HEK293T (cell line): ENCODE measurements around the gene ALKAL2.

ENCODE experiments used
- CTCF ChIA-PET: fragments of 350-600 bp; formaldehyde crosslinking; extraction: SDS; loops from one replicate; lab custom pipeline; 2021; ENCODE audit warnings: antibody characterized with exemption, inconsistent platforms; lab: Yijun Ruan, JAX
- POLR2A ChIA-PET: fragments of 350-600 bp; formaldehyde crosslinking; extraction: SDS; loops from one replicate; lab custom pipeline; 2020; ENCODE audit warnings: antibody characterized with exemption, inconsistent platforms; lab: Yijun Ruan, JAX
- DNase-seq: peaks from one replicate; pipeline ENCODE4 v3.0.0; 2012; ENCODE audit warnings: mixed read lengths; ENCODE audit errors: extremely low spot score
- ARNT ChIP-seq: fragments of 450-650 bp; IDR thresholded peaks from 2 replicates; pipeline ENCODE4 v1.6.1; 2017; ENCODE audit warnings: mild to moderate bottlenecking
- BHLHE40 ChIP-seq: fragments of 450-650 bp; IDR thresholded peaks from 2 replicates; pipeline ENCODE4 v1.6.1; 2016; ENCODE audit warnings: mild to moderate bottlenecking, moderate library complexity, borderline replicate concordance
- CTBP1 ChIP-seq: fragments of 450-650 bp; IDR thresholded peaks from 2 replicates; pipeline ENCODE4 v1.6.1; 2016; ENCODE audit warnings: borderline replicate concordance
- ELF4 ChIP-seq: fragments of 450-650 bp; IDR thresholded peaks from 2 replicates; pipeline ENCODE4 v1.6.1; 2017; ENCODE audit warnings: antibody characterized with exemption
- FOXA1 ChIP-seq: fragments of 450-650 bp; IDR thresholded peaks from 2 replicates; pipeline ENCODE4 v1.6.1; 2016; ENCODE audit warnings: mild to moderate bottlenecking
- FOXK2 ChIP-seq: fragments of 450-650 bp; IDR thresholded peaks from 2 replicates; pipeline ENCODE4 v1.6.1; 2016; ENCODE audit warnings: mild to moderate bottlenecking
- FOXM1 ChIP-seq: fragments of 450-650 bp; IDR thresholded peaks from 2 replicates; pipeline ENCODE4 v1.6.1; 2017; ENCODE audit warnings: mild to moderate bottlenecking, borderline replicate concordance
- HDGF ChIP-seq: fragments of 450-650 bp; IDR thresholded peaks from 2 replicates; pipeline ENCODE4 v1.6.1; 2017; ENCODE audit warnings: antibody characterized with exemption, borderline replicate concordance
- L3MBTL2 ChIP-seq: fragments of 450-650 bp; conservative IDR thresholded peaks from 2 replicates; pipeline ENCODE4 v1.6.1; 2016; ENCODE audit warnings: mild to moderate bottlenecking
- LEF1 ChIP-seq: fragments of 450-650 bp; IDR thresholded peaks from 2 replicates; pipeline ENCODE4 v1.6.1; 2017; ENCODE audit warnings: mild to moderate bottlenecking, borderline replicate concordance
- NFRKB ChIP-seq: fragments of 450-650 bp; IDR thresholded peaks from 2 replicates; pipeline ENCODE4 v1.6.1; 2016; ENCODE audit warnings: mild to moderate bottlenecking, moderate library complexity
- PKNOX1 ChIP-seq: fragments of 450-650 bp; IDR thresholded peaks from 2 replicates; pipeline ENCODE4 v1.6.1; 2016
- SP1 ChIP-seq: fragments of 450-650 bp; IDR thresholded peaks from 2 replicates; pipeline ENCODE4 v1.6.1; 2017
- SUZ12 ChIP-seq: fragments of 450-650 bp; IDR thresholded peaks from 2 replicates; pipeline ENCODE4 v1.6.1; 2016; ENCODE audit warnings: mild to moderate bottlenecking
- TARDBP ChIP-seq: fragments of 450-650 bp; IDR thresholded peaks from 2 replicates; pipeline ENCODE4 v1.6.1; 2016
- ZNF384 ChIP-seq: fragments of 450-650 bp; IDR thresholded peaks from 2 replicates; pipeline ENCODE4 v1.6.1; 2016

Gene ALKAL2

GRCh38 chr2:286774-287392, 1.0 kb downstream of the ALKAL2 start:
- TF ChIP-seq CTBP1 = no peak
- TF ChIP-seq TARDBP = no peak
- ChIA-PET CTCF (no interaction called here), POLR2A (no interaction called here)
- DNase-seq = no peak

GRCh38 chr2:286035-286434, 1.9 kb downstream of the ALKAL2 start:
- CTCF ChIA-PET = no interaction called here
- TF ChIP-seq TARDBP (no peak), ARNT (no peak), FOXK2 (no peak), PKNOX1 (no peak), LEF1 (no peak)
- POLR2A ChIA-PET = interaction anchor here (0.7 kb wide), 1 partner anchor 23 kb away, joined by 3 read pairs; no protein-coding TSS in a partner anchor
- no peak for DNase-seq

- CTCF ChIA-PET = interaction anchor here (0.7 kb wide), 1 partner anchor 24 kb away, joined by 3 read pairs; no protein-coding TSS in a partner anchor
- no peak for TF ChIP-seq SP1
- no peak for TF ChIP-seq PKNOX1
- no peak for TF ChIP-seq FOXM1
- TF ChIP-seq CTBP1 = no peak
- TF ChIP-seq L3MBTL2 = no peak
- TF ChIP-seq LEF1 = no peak
- no peak for TF ChIP-seq HDGF
- TF ChIP-seq FOXA1 = no peak
- no peak for TF ChIP-seq BHLHE40
- no peak for TF ChIP-seq ELF4
- no peak for TF ChIP-seq ZNF384
- no peak for TF ChIP-seq TARDBP
- no peak for TF ChIP-seq ARNT
- no peak for TF ChIP-seq SUZ12
- TF ChIP-seq FOXK2 = no peak
- TF ChIP-seq NFRKB = no peak
- POLR2A ChIA-PET = interaction anchor here (0.7 kb wide), 1 partner anchor 22 kb away, joined by 3 read pairs; no protein-coding TSS in a partner anchor
- DNase-seq = no peak
These were observed 2.4 kb downstream of the ALKAL2 start for GRCh38 chr2:285531-285930.

DNA sequence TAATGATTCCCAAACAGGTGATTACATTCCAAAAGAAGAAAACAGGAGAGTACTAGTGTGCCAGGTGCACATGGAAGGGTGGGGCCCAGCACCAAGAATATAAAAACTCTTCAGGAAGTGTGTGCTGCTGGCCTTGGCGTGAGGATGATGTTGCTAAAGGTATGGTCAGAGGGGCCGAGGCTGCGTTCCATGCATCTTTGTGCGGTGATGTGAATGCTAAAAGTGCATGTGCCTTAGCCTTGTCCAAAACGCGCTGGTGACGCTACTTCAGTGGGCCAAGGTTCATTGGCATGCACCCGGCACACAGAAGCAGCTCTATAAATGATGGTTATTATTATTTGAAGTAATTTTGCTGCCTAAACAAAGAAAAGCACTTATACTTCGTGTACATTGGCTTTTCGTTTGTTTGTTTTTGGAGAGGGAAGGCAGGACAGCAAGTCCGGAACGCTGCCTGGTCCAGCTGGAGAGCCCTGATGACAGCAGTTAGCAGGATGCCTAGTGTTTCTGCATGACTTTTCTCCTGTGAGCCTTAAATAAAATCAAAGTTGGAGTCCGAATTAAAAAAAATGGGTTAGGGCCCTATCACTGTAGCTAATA, 2.9 kb downstream of the ALKAL2 start:
- ChIA-PET POLR2A (no interaction called here), CTCF (interaction anchor here (0.6 to 0.7 kb wide), 2 partner anchors 25 to 41 kb away, joined by 3 read pairs; no protein-coding TSS in a partner anchor)
- TF ChIP-seq ELF4 = no peak
- TF ChIP-seq LEF1 = no peak
- TF ChIP-seq PKNOX1 = no peak
- TF ChIP-seq ARNT = no peak
- no peak for TF ChIP-seq CTBP1
- no peak for TF ChIP-seq L3MBTL2
- no peak for TF ChIP-seq FOXK2
- TF ChIP-seq ZNF384 = no peak
- no peak for TF ChIP-seq BHLHE40
- no peak for TF ChIP-seq FOXM1
- TF ChIP-seq NFRKB = no peak
- TF ChIP-seq SP1 = no peak
- no peak for TF ChIP-seq HDGF
- no peak for TF ChIP-seq SUZ12
- no peak for TF ChIP-seq FOXA1
- TF ChIP-seq TARDBP = no peak
- DNase-seq = no peak

- ChIA-PET POLR2A (no interaction called here), CTCF (interaction anchor here (0.6 kb wide), 1 partner anchor 40 kb away, joined by 3 read pairs; no protein-coding TSS in a partner anchor)
- no peak for DNase-seq
- TF ChIP-seq NFRKB = no peak
- no peak for TF ChIP-seq ARNT
- TF ChIP-seq HDGF = no peak
- TF ChIP-seq SUZ12 = no peak
- TF ChIP-seq ZNF384 = no peak
- no peak for TF ChIP-seq FOXM1
- TF ChIP-seq BHLHE40 = no peak
- TF ChIP-seq LEF1 = no peak
- no peak for TF ChIP-seq CTBP1
- TF ChIP-seq FOXK2 = no peak
- no peak for TF ChIP-seq SP1
- TF ChIP-seq FOXA1 = no peak
- no peak for TF ChIP-seq PKNOX1
- no peak for TF ChIP-seq ELF4
These were observed 3.7 kb downstream of the ALKAL2 start for GRCh38 chr2:283996-284794.
